IMR-90 (cell line): Measurements from ENCODE around the gene TRAPPC2L. TPM values are rescaled to one million over a fixed set of nuclear protein-coding genes. Genes with fewer than 3 reads are reported as not detected.

ENCODE experiments used
- ATAC-seq: fragments of 200-7000 bp; cut with Tn5 transposase; 2 replicates; pipeline ENCODE4 v1.9.1; 2020; ENCODE audit warnings: low read depth, mild to moderate bottlenecking, moderate library complexity
- BruUV-seq: library from RNA; stranded (reverse); fragments of 400-500 nt; replicated peaks from 2 replicates; lab custom pipeline; 2021; lab: Mats Ljungman, UMichigan
- CTCF ChIA-PET: fragments of 300-600 bp; formaldehyde crosslinking; extraction: SDS; loops from one replicate; lab custom pipeline; 2021; ENCODE audit warnings: antibody characterized with exemption; lab: Yijun Ruan, JAX
- POLR2A ChIA-PET: fragments of 300-600 bp; sonication (Branson Sonifier 250); formaldehyde crosslinking; loops from one replicate; lab custom pipeline; 2022; ENCODE audit warnings: antibody characterized with exemption; ENCODE audit not compliant: unreplicated experiment; lab: Charles Lee
- DNase-seq: peaks from one replicate; pipeline ENCODE4 v3.0.0; 2013
- H2AFZ ChIP-seq: replicated peaks from 2 replicates; pipeline ENCODE3; 2013; ENCODE audit warnings: low read length, mild to moderate bottlenecking; ENCODE audit not compliant: poor library complexity
- H2AK5ac ChIP-seq: 2 replicates; pipeline ENCODE4 v1.6.1; 2013; ENCODE audit warnings: low read depth, low read length, inconsistent platforms
- H2AK9ac ChIP-seq: replicated peaks from 2 replicates; pipeline ENCODE3; 2013; ENCODE audit warnings: mild to moderate bottlenecking, low read depth, low read length, moderate library complexity; ENCODE audit not compliant: poor library complexity
- H2BK120ac ChIP-seq: 2 replicates; pipeline ENCODE4 v1.6.1; 2013; ENCODE audit warnings: low read depth, low read length, inconsistent platforms
- H2BK15ac ChIP-seq: 3 replicates; pipeline ENCODE4 v1.6.1; 2013; ENCODE audit warnings: low read depth, low read length, inconsistent platforms
- H2BK20ac ChIP-seq: 2 replicates; pipeline ENCODE4 v1.6.1; 2013; ENCODE audit warnings: low read depth, mild to moderate bottlenecking, inconsistent platforms, low read length, moderate library complexity
- H2BK5ac ChIP-seq: 2 replicates; pipeline ENCODE4 v1.6.1; 2013; ENCODE audit warnings: mild to moderate bottlenecking, low read depth, low read length, inconsistent platforms; ENCODE audit not compliant: poor library complexity, severe bottlenecking
- H3K14ac ChIP-seq: replicated peaks from 2 replicates; pipeline ENCODE4 v1.6.1; 2013; ENCODE audit warnings: low read depth, low read length, inconsistent platforms
- H3K18ac ChIP-seq: 2 replicates; pipeline ENCODE4 v1.6.1; 2013; ENCODE audit warnings: low read depth, low read length, control low read depth
- H3K23ac ChIP-seq: 2 replicates; pipeline ENCODE4 v1.6.1; 2013; ENCODE audit warnings: low read depth, low read length, inconsistent platforms
- H3K27ac ChIP-seq: 2 replicates; pipeline ENCODE4 v1.5.1; 2013; ENCODE audit warnings: mild to moderate bottlenecking, control low read depth, low read length; ENCODE audit not compliant: insufficient read depth
- H3K27me3 ChIP-seq: 2 replicates; pipeline ENCODE4 v1.6.1; 2013; ENCODE audit warnings: low read length; ENCODE audit not compliant: control insufficient read depth, insufficient read depth
- H3K36me3 ChIP-seq: 2 replicates; pipeline ENCODE4 v1.6.1; 2013; ENCODE audit warnings: low read length, mixed read lengths; ENCODE audit not compliant: control insufficient read depth, insufficient read depth
- H3K4ac ChIP-seq: 2 replicates; pipeline ENCODE4 v1.6.1; 2013; ENCODE audit warnings: low read depth, low read length, inconsistent platforms
- H3K4me1 ChIP-seq: 2 replicates; pipeline ENCODE4 v1.6.1; 2013; ENCODE audit warnings: low read length, mixed read lengths; ENCODE audit not compliant: control insufficient read depth, insufficient read depth
- H3K4me2 ChIP-seq: 2 replicates; pipeline ENCODE4 v1.6.1; 2013; ENCODE audit warnings: low read depth, mild to moderate bottlenecking, control low read depth, low read length, moderate library complexity
- H3K4me3 ChIP-seq: 2 replicates; pipeline ENCODE4 v1.5.1; 2013; ENCODE audit warnings: low read depth, mild to moderate bottlenecking, control low read depth, low read length, moderate library complexity; ENCODE audit not compliant: insufficient read depth
- H3K56ac ChIP-seq: 2 replicates; pipeline ENCODE4 v1.6.1; 2013; ENCODE audit warnings: low read length, inconsistent platforms; ENCODE audit not compliant: insufficient read depth; ENCODE audit errors: extremely low read depth
- H3K79me1 ChIP-seq, 2 experiments: 2 replicates each; pipeline ENCODE4 v1.6.1; 2013; ENCODE audit warnings: low read length in 2 of 2, inconsistent platforms in 1 of 2, low read depth in 1 of 2
- H3K9ac ChIP-seq: 2 replicates; pipeline ENCODE4 v1.6.1; 2013; ENCODE audit warnings: low read depth, low read length, control low read depth
- H3K9me1 ChIP-seq: 2 replicates; pipeline ENCODE4 v1.6.1; 2013; ENCODE audit warnings: low read length, inconsistent platforms; ENCODE audit not compliant: insufficient read depth
- H3K9me3 ChIP-seq: 2 replicates; pipeline ENCODE4 v1.6.1; 2013; ENCODE audit warnings: low read length; ENCODE audit not compliant: control insufficient read depth, insufficient read depth
- H4K20me1 ChIP-seq: 2 replicates; pipeline ENCODE4 v1.6.1; 2013; ENCODE audit warnings: low read length, inconsistent platforms; ENCODE audit not compliant: insufficient read depth
- H4K5ac ChIP-seq: 2 replicates; pipeline ENCODE4 v1.6.1; 2013; ENCODE audit warnings: mild to moderate bottlenecking, low read depth, low read length, control low read depth
- H4K8ac ChIP-seq, 2 experiments: 2 replicates each; pipeline ENCODE4 v1.6.1; 2013; ENCODE audit warnings: low read depth in 2 of 2, low read length in 2 of 2, control low read depth in 1 of 2, inconsistent platforms in 1 of 2
- H4K91ac ChIP-seq: 2 replicates; pipeline ENCODE4 v1.6.1; 2013; ENCODE audit warnings: low read depth, low read length, inconsistent platforms; ENCODE audit not compliant: insufficient read depth
- BHLHE40 ChIP-seq: fragments of 150-350 bp; IDR thresholded peaks from 2 replicates; pipeline ENCODE4 v1.6.1; 2016; ENCODE audit warnings: mild to moderate bottlenecking, low read depth, low read length
- CEBPB ChIP-seq: IDR thresholded peaks from 2 replicates; pipeline ENCODE4 v1.6.1; 2012; ENCODE audit warnings: low read depth, low read length, improper control_type of control experiment
- CHD1 ChIP-seq: IDR thresholded peaks from 2 replicates; pipeline ENCODE4 v1.6.1; 2012; ENCODE audit warnings: low read depth, low read length, improper control_type of control experiment
- FOS ChIP-seq: fragments of 150-350 bp; IDR thresholded peaks from 2 replicates; pipeline ENCODE4 v1.6.1; 2016; ENCODE audit warnings: low read depth, low read length
- MAFK ChIP-seq: IDR thresholded peaks from 2 replicates; pipeline ENCODE4 v1.6.1; 2012; ENCODE audit warnings: low read depth, low read length, improper control_type of control experiment
- MAZ ChIP-seq: IDR thresholded peaks from 2 replicates; pipeline ENCODE4 v1.6.1; 2012; ENCODE audit warnings: low read depth, mild to moderate bottlenecking, low read length, improper control_type of control experiment, moderate library complexity, borderline replicate concordance
- MXI1 ChIP-seq: IDR thresholded peaks from 2 replicates; pipeline ENCODE4 v1.6.1; 2012; ENCODE audit warnings: low read depth, mild to moderate bottlenecking, low read length, moderate library complexity, borderline replicate concordance
- NFE2L2 ChIP-seq: fragments of 150-350 bp; IDR thresholded peaks from 2 replicates; pipeline ENCODE4 v1.6.1; 2016; ENCODE audit warnings: low read depth, mild to moderate bottlenecking, low read length
- POLR2A ChIP-seq: IDR thresholded peaks from 2 replicates; pipeline ENCODE4 v1.6.1; 2012; ENCODE audit warnings: mild to moderate bottlenecking, low read depth, low read length
- RAD21 ChIP-seq: IDR thresholded peaks from 2 replicates; pipeline ENCODE4 v1.6.1; 2012; ENCODE audit warnings: low read length, improper control_type of control experiment
- RCOR1 ChIP-seq: IDR thresholded peaks from 2 replicates; pipeline ENCODE4 v1.6.1; 2012; ENCODE audit warnings: mild to moderate bottlenecking, low read length, improper control_type of control experiment; ENCODE audit not compliant: insufficient replicate concordance
- RFX5 ChIP-seq: IDR thresholded peaks from 2 replicates; pipeline ENCODE4 v1.8.0; 2012; ENCODE audit warnings: low read depth, mild to moderate bottlenecking, low read length, moderate library complexity
- SMC3 ChIP-seq: fragments of 150-350 bp; IDR thresholded peaks from 2 replicates; pipeline ENCODE4 v1.6.1; 2016; ENCODE audit warnings: low read depth, mild to moderate bottlenecking, antibody characterized with exemption, low read length, moderate library complexity
- WGBS, 2 experiments: methylation state at CpG; one replicate each; pipeline versions ENCODE4 v1.1.5 to v1.1.7; 2013; ENCODE audit warnings: missing lambda C conversion rate in 2 of 2; ENCODE audit not compliant: insufficient read length in 1 of 2; ENCODE audit errors: extremely low coverage in 2 of 2; 5-methylcytosine and 5-hydroxymethylcytosine counted together
- dilution Hi-C: fragments of 300-500 bp; cut with HindIII; formaldehyde crosslinking; loops from one replicate; pipeline ENCODE4 v1.14.3; 2018; ENCODE audit warnings: low sequenced_read_pairs; ENCODE audit not compliant: unreplicated experiment
- in situ Hi-C: fragments of 300-500 bp; cut with MboI; formaldehyde crosslinking; loops from 3 replicates; pipeline ENCODE4 v1.14.3; 2019; ENCODE audit warnings: low sequenced_read_pairs, inconsistent platforms, mixed read lengths
- intact Hi-C: fragments of 100-400 bp; cut with micrococcal nuclease; formaldehyde crosslinking; loops from 2 replicates; pipeline ENCODE4 v1.10.0; 2022
- polyA plus RNA-seq, 3 experiments: library from polyadenylated mRNA; depleted of rRNA; stranded (reverse); fragments of >200 nt; gene quantifications; 2 replicates each; pipeline ENCODE4 v1.2.3, GENCODE V29; 2012; ENCODE audit warnings: low replicate concordance in 1 of 3
- total RNA-seq: library from RNA; depleted of rRNA; stranded (reverse); fragments of >200 nt; gene quantifications from 2 replicates; pipeline ENCODE4 v1.2.3, GENCODE V29; 2012
- TF ChIP-seq, protein P1 (sequence below): conservative IDR thresholded peaks from 2 replicates; pipeline ENCODE4 v1.5.1; 2012; ENCODE audit warnings: mild to moderate bottlenecking, low read depth, low read length, improper control_type of control experiment
- TF ChIP-seq, protein P2 (sequence below): fragments of 150-350 bp; IDR thresholded peaks from 2 replicates; pipeline ENCODE4 v1.6.1; 2016; ENCODE audit warnings: low read depth, mild to moderate bottlenecking, low read length, moderate library complexity, borderline replicate concordance
- TF ChIP-seq, protein P3 (sequence below): fragments of 150-350 bp; IDR thresholded peaks from 2 replicates; pipeline ENCODE4 v1.6.1; 2017; ENCODE audit warnings: mild to moderate bottlenecking, antibody characterized with exemption, low read length, low read depth

TRAPPC2L gene
- total and polyA plus RNA-seq, 2 of the 4 experiments (the other 2 are of a cell fraction) = 102 to 109 TPM

DNA sequence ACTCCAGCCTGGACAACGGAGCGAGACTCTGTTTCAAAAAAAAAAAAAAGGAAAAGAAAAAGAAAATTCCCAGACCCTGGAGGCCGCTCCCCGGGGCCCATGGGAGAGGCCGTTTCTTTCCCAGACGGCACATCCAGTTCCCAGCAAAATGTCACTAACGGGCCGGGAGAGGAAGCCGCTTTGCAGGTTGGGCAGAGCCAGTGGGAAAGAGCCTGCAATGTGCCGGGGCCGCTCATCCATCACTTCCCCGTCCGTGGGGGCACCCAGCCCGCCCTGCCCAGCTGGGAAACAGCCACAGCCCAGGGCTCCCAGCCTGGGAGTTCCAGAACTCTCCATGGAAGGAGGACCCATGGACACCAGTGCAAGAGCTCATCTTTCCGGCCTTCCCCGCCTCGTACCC is 51.4 kb downstream of the TRAPPC2L start:
- H3K4ac ChIP-seq = no peak overlapping the region
- WGBS, 2 experiments = 68% methylated on average over 12 of the region's 17 CpGs; no CpG with 5 or more reads in 1 of the 2 experiments
- no peak overlapping the region for H2BK5ac ChIP-seq
- H3K4me3 ChIP-seq = no peak overlapping the region
- no peaks in the 10 kb centered on the region; the same call in 1 of the 2 replicates for H3K4me1 ChIP-seq
- no peaks in the 10 kb centered on the region for H3K36me3 ChIP-seq
- H2BK20ac ChIP-seq = no peak overlapping the region
- no peak overlapping the region for H4K91ac ChIP-seq
- H3K9ac ChIP-seq = no peak overlapping the region
- H3K23ac ChIP-seq = no peak overlapping the region
- peaks cover 2% of the 10 kb centered on the region for H3K9me3 ChIP-seq
- H2BK120ac ChIP-seq = no peak overlapping the region
- H2AK5ac ChIP-seq = no peak overlapping the region
- no peak overlapping the region for H3K4me2 ChIP-seq
- no peak overlapping the region for H4K5ac ChIP-seq
- no peaks in the 10 kb centered on the region for H3K79me1 ChIP-seq
- H3K18ac ChIP-seq = no peak overlapping the region
- H4K8ac ChIP-seq = no peak overlapping the region
- no peak overlapping the region for H3K14ac ChIP-seq
- dilution Hi-C loops (no loop called here), intact Hi-C loops (no loop called here), in situ Hi-C loops (no loop called here)
- TF ChIP-seq, protein P1, sequence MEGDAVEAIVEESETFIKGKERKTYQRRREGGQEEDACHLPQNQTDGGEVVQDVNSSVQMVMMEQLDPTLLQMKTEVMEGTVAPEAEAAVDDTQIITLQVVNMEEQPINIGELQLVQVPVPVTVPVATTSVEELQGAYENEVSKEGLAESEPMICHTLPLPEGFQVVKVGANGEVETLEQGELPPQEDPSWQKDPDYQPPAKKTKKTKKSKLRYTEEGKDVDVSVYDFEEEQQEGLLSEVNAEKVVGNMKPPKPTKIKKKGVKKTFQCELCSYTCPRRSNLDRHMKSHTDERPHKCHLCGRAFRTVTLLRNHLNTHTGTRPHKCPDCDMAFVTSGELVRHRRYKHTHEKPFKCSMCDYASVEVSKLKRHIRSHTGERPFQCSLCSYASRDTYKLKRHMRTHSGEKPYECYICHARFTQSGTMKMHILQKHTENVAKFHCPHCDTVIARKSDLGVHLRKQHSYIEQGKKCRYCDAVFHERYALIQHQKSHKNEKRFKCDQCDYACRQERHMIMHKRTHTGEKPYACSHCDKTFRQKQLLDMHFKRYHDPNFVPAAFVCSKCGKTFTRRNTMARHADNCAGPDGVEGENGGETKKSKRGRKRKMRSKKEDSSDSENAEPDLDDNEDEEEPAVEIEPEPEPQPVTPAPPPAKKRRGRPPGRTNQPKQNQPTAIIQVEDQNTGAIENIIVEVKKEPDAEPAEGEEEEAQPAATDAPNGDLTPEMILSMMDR = no peak
- TF ChIP-seq CEBPB (no peak), RFX5 (no peak), BHLHE40 (no peak), NFE2L2 (no peak), MXI1 (no peak), RAD21 (no peak), RCOR1 (no peak), FOS (no peak), MAFK (no peak), MAZ (no peak), POLR2A (no peak), CHD1 (no peak), SMC3 (no peak)
- TF ChIP-seq, protein P2, sequence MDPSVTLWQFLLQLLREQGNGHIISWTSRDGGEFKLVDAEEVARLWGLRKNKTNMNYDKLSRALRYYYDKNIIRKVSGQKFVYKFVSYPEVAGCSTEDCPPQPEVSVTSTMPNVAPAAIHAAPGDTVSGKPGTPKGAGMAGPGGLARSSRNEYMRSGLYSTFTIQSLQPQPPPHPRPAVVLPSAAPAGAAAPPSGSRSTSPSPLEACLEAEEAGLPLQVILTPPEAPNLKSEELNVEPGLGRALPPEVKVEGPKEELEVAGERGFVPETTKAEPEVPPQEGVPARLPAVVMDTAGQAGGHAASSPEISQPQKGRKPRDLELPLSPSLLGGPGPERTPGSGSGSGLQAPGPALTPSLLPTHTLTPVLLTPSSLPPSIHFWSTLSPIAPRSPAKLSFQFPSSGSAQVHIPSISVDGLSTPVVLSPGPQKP = no peak
- TF ChIP-seq, protein P3, sequence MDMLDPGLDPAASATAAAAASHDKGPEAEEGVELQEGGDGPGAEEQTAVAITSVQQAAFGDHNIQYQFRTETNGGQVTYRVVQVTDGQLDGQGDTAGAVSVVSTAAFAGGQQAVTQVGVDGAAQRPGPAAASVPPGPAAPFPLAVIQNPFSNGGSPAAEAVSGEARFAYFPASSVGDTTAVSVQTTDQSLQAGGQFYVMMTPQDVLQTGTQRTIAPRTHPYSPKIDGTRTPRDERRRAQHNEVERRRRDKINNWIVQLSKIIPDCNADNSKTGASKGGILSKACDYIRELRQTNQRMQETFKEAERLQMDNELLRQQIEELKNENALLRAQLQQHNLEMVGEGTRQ = no peak
- no peak for DNase-seq
- no peak for ATAC-seq
- H3K9me1 ChIP-seq = no peaks in the 10 kb centered on the region
- BruUV-seq = no TSS peak
- no peaks in the 10 kb centered on the region; the same call in 1 of the 2 replicates for H4K20me1 ChIP-seq
- CTCF ChIA-PET = no interaction called here
- POLR2A ChIA-PET = no interaction called here
- no peak overlapping the region for H2BK15ac ChIP-seq
- no peak overlapping the region for H3K27ac ChIP-seq
- H3K56ac ChIP-seq = no peak overlapping the region
- H3K27me3 ChIP-seq = peaks cover 8% of the 10 kb centered on the region; the same call in 1 of the 2 replicates
- no peak overlapping the region for H2AK9ac ChIP-seq
- no peak overlapping the region for H2AFZ ChIP-seq
